ENCODE data around the gene TRIM41. TPM values are rescaled to one million over a fixed set of nuclear protein-coding genes. Genes with fewer than 3 reads are reported as not detected.
A peak's percentile ranks its signal among the peaks of the same experiment; 100 is the strongest.

Gene TRIM41
- total and polyA plus RNA-seq, 2 of the 13 experiments (the other 11 are each of a cell fraction or from before 2014, with no cell fraction given), result 10.2 to 16.7 TPM

DNA sequence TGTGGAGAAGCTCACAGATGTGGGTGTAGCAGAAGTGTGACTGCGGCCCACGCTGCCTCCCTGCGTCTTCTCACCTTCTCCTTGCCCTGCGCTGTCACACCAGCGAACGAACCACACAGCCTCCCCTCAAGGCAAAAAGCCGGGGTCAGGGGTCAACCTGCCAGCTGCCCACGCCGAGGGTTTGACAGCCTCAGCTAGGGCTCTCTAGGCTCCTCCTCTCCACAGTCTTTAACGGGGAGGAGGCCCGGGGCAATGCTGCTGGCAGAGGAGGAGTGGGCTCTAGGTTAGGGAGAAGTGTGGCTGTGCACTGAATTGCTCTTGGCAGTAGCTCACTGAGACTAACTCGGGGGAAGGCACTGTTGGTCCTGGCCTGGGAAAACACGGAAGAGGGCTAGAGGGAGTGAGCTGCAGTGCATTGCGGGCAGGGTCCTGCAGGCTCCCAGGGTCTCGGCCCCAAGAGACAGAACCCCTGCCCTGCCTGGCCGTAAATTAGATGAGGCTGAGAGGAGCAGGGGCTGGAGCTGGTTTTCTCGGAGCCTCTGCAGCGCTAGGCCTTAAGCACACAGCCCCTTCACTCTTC, 42.1 kb downstream of the TRIM41 start:
- CTCF ChIA-PET (ENCODE audit: low intra/inter-chr PET ratio, low total read pairs), result no interaction called here

More for the DNA sequence above, 42.1 kb downstream of the TRIM41 start:
- no peaks in the 10 kb centered on the region for H3K9me3 ChIP-seq (ENCODE audit: low read length)
- H2AFZ ChIP-seq (ENCODE audit: low read length), result no peak overlapping the region
- H3K27ac ChIP-seq (ENCODE audit: extremely low read length, insufficient read depth, low read length), result no peak overlapping the region
- peaks cover 3 to 6% of the 10 kb centered on the region in 2 experiments; a peak in 3 of 5 replicates for H3K36me3 ChIP-seq (replicated peaks in 1 of 2; ENCODE audit: control insufficient read depth in 1 of 2, insufficient read depth in 2 of 2, low read length in 2 of 2)
- no peak for ATAC-seq
- H4K20me1 ChIP-seq (ENCODE audit: insufficient read depth, low read length), result no peaks in the 10 kb centered on the region
- H3K9ac ChIP-seq (ENCODE audit: insufficient read depth, low read depth, low read length), result no peak overlapping the region
- intact Hi-C loops (cut with micrococcal nuclease; ENCODE audit: unreplicated experiment) (no loop called here), in situ Hi-C loops (cut with HindIII; ENCODE audit: extremely low pct_ligation_motif_present, low pct_unique_long_range_greater_than_20kb) (no loop called here)
- H3K4me1 ChIP-seq (ENCODE audit: insufficient read depth, low read length), result peaks cover 23% of the 10 kb centered on the region
- POLR2A ChIA-PET, result interaction anchor here (0.7 kb wide), 1 partner anchor 22 kb away, joined by 3 read pairs; no protein-coding TSS in a partner anchor
- no peak overlapping the region for H3K4me2 ChIP-seq (ENCODE audit: low read depth, low read length)
- H3K27me3 ChIP-seq (ENCODE audit: control insufficient read depth in 1 of 2, insufficient read depth in 2 of 2, low read length in 2 of 2), result no peaks in the 10 kb centered on the region; a peak in 1 of 5 replicates
- TF ChIP-seq ZC3H13 (CRISPR knock-in tag; IDR thresholded peaks at IDR 0.05), result 0 out of 2 replicates have a peak, but pooled peaks have one; percentile 40
- TF ChIP-seq, protein P1, sequence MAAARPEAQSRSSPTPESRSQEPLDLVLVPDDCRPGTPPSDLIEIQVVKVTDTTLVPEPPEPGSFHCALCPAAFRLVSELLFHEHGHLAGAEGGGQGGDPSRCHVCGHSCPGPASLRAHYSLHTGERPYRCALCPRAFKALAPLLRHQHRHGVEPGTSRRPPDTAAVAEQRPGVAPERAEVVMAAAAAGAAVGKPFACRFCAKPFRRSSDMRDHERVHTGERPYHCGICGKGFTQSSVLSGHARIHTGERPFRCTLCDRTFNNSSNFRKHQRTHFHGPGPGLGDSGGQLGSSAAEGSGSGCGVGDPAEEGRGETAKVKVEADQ (CRISPR knock-in tag; IDR thresholded peaks at IDR 0.05; ENCODE audit: borderline replicate concordance), result no peak
- TF ChIP-seq NFE2L2 (IDR thresholded peaks at IDR 0.05; ENCODE audit: low read length), result no peak
- no peak for TF ChIP-seq PBX3 (CRISPR knock-in tag; IDR thresholded peaks at IDR 0.05; ENCODE audit: borderline replicate concordance)
- TF ChIP-seq, protein P2, sequence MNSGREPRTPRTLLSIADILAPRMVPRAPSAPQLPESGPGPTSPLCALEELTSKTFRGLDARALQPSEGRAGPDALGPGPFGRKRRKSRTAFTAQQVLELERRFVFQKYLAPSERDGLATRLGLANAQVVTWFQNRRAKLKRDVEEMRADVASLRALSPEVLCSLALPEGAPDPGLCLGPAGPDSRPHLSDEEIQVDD (CRISPR knock-in tag; IDR thresholded peaks at IDR 0.05; ENCODE audit: borderline replicate concordance), result no peak
- TF ChIP-seq ZBTB7A (CRISPR knock-in tag; IDR thresholded peaks at IDR 0.05), result no peak
- TF ChIP-seq NCOR1 (IDR thresholded peaks at IDR 0.05; ENCODE audit: borderline replicate concordance, low read length), result no peak
- no peak for TF ChIP-seq NFRKB (IDR thresholded peaks at IDR 0.05)
- peak; percentile 48 for TF ChIP-seq AGO2 (optimal IDR thresholded peaks at IDR 0.05; ENCODE audit: low read depth, low read length)
- TF ChIP-seq ZBTB33 (CRISPR knock-in tag; IDR thresholded peaks at IDR 0.05), result no peak
- 72% methylated on average over 14 of the region's 18 CpGs for WGBS (ENCODE audit: low lambda C conversion rate)
- H3K79me2 ChIP-seq (ENCODE audit: insufficient read depth, low read length), result peaks cover 9% of the 10 kb centered on the region
- no peak overlapping the region for H3K4me3 ChIP-seq (replicated peaks in 1 of 3; ENCODE audit: insufficient read depth in 1 of 3, low read depth in 2 of 3, low read length in 3 of 3)
- no TSS peak for BruUV-seq (replicated peaks)
- DNase-seq (ENCODE audit: low spot score), result no peak
- FAIRE-seq, result no peak
